H1 (cell line): ENCODE data around the gene CIITA. TPM values are rescaled to one million over a fixed set of nuclear protein-coding genes. Genes with fewer than 3 reads are reported as not detected.

Experiments
- CTCF ChIA-PET: fragments of 300-600 bp; sonication (Branson Sonifier 250); formaldehyde crosslinking; loops from one replicate; lab custom pipeline; 2021; ENCODE audit not compliant: partially characterized antibody; lab: Charles Lee
- POLR2A ChIA-PET: fragments of 300-600 bp; sonication (Branson Sonifier 250); formaldehyde crosslinking; loops from one replicate; lab custom pipeline; 2021; ENCODE audit warnings: inconsistent platforms; ENCODE audit not compliant: partially characterized antibody; lab: Charles Lee
- DNase-seq, 2 experiments: peaks; one replicate each; pipeline versions ENCODE4 v3.0.0 to v3.0.0-alpha.2; 2010 to 2022; ENCODE audit warnings: low spot score in 2 of 2, low read depth in 1 of 2, mixed read lengths in 1 of 2
- FAIRE-seq: peaks from 2 replicates; lab custom pipeline; 2011; peaks lifted over from hg19 to GRCh38; lab: Jason Lieb, UNC
- H2AFZ ChIP-seq: 2 replicates; pipeline ENCODE4 v1.8.1; 2012; ENCODE audit warnings: low read length, inconsistent platforms
- H2AK5ac ChIP-seq: 2 replicates; pipeline ENCODE4 v1.6.1; 2013; ENCODE audit warnings: low read depth, low read length
- H2BK120ac ChIP-seq: replicated peaks from 2 replicates; pipeline ENCODE3; 2013; ENCODE audit warnings: low read depth, low read length, inconsistent platforms
- H2BK12ac ChIP-seq: 2 replicates; pipeline ENCODE4 v1.6.1; 2013; ENCODE audit warnings: low read depth, low read length
- H2BK15ac ChIP-seq: 2 replicates; pipeline ENCODE4 v1.6.1; 2013; ENCODE audit warnings: low read length
- H2BK20ac ChIP-seq: 2 replicates; pipeline ENCODE4 v1.6.1; 2013; ENCODE audit warnings: low read length
- H2BK5ac ChIP-seq: 2 replicates; pipeline ENCODE4 v1.6.1; 2013; ENCODE audit warnings: low read depth, low read length
- H3K14ac ChIP-seq: 2 replicates; pipeline ENCODE4 v1.6.1; 2013; ENCODE audit warnings: inconsistent platforms; ENCODE audit not compliant: insufficient read length
- H3K18ac ChIP-seq: 2 replicates; pipeline ENCODE4 v1.6.1; 2013; ENCODE audit warnings: low read length; ENCODE audit errors: extremely low read depth
- H3K23ac ChIP-seq: 2 replicates; pipeline ENCODE4 v1.6.1; 2013; ENCODE audit warnings: inconsistent platforms; ENCODE audit not compliant: insufficient read length
- H3K23me2 ChIP-seq: 2 replicates; pipeline ENCODE4 v1.6.1; 2013; ENCODE audit warnings: low read depth, low read length
- H3K27ac ChIP-seq: 2 replicates; pipeline ENCODE4 v1.6.1; 2011; ENCODE audit warnings: low read depth, low read length, inconsistent platforms
- H3K27me3 ChIP-seq, 4 experiments: replicated peaks in 1 of 4; 1 replicate in 1 of 4; 2 replicates in 3 of 4; pipeline versions ENCODE4 v1.6.1 to v1.8.1; 2011 to 2013; ENCODE audit warnings: low read length in 3 of 4, mild to moderate bottlenecking in 3 of 4, inconsistent platforms in 2 of 4, mixed read lengths in 2 of 4, moderate library complexity in 1 of 4; ENCODE audit not compliant: control insufficient read depth in 3 of 4, insufficient read depth in 3 of 4; ENCODE audit errors: extremely low read depth in 1 of 4
- H3K36me3 ChIP-seq, 4 experiments: 2 replicates each; pipeline versions ENCODE4 v1.6.1 to v1.8.1; 2011 to 2013; ENCODE audit warnings: mild to moderate bottlenecking in 4 of 4, low read length in 3 of 4, moderate library complexity in 2 of 4, control low read depth in 1 of 4, inconsistent platforms in 1 of 4; ENCODE audit not compliant: insufficient read depth in 4 of 4, control insufficient read depth in 2 of 4
- H3K4ac ChIP-seq: replicated peaks from 2 replicates; pipeline ENCODE3; 2013; ENCODE audit warnings: low read length, low read depth, mixed read lengths, inconsistent platforms; ENCODE audit not compliant: insufficient read length
- H3K4me1 ChIP-seq, 4 experiments: replicated peaks in 1 of 4; 1 replicate in 1 of 4; 2 replicates in 3 of 4; pipeline versions ENCODE4 v1.6.1 to v1.8.1; 2011 to 2013; ENCODE audit warnings: low read length in 3 of 4, inconsistent platforms in 2 of 4, mixed read lengths in 1 of 4; ENCODE audit not compliant: insufficient read depth in 4 of 4, control insufficient read depth in 3 of 4
- H3K4me2 ChIP-seq, 2 experiments: 2 replicates each; pipeline versions ENCODE4 v1.6.1 to v1.8.1; 2011 to 2013; ENCODE audit warnings: low read depth in 2 of 2, low read length in 2 of 2, control low read depth in 1 of 2, inconsistent platforms in 1 of 2, mild to moderate bottlenecking in 1 of 2; ENCODE audit not compliant: insufficient read depth in 1 of 2
- H3K4me3 ChIP-seq, 4 experiments: fragments of 200-600, 300-600 bp in 1 of 4; sonication (generic), shearing (Covaris generic), sonication (Bioruptor Twin) in 1 of 4; 2 replicates each; pipeline versions ENCODE4 v1.5.1 to v1.8.1; 2011 to 2016; ENCODE audit warnings: low read length in 4 of 4, low read depth in 3 of 4, control low read depth in 2 of 4, inconsistent platforms in 2 of 4, mild to moderate bottlenecking in 2 of 4, mixed read lengths in 1 of 4, moderate library complexity in 1 of 4; ENCODE audit not compliant: insufficient read depth in 2 of 4; ENCODE audit errors: extremely low read depth in 1 of 4
- H3K56ac ChIP-seq: replicated peaks from 2 replicates; pipeline ENCODE3; 2013; ENCODE audit warnings: low read depth, mild to moderate bottlenecking, mixed read lengths, low read length, inconsistent platforms; ENCODE audit not compliant: insufficient read length
- H3K79me1 ChIP-seq: 2 replicates; pipeline ENCODE4 v1.6.1; 2013; ENCODE audit warnings: low read depth, low read length, control low read depth
- H3K79me2 ChIP-seq, 2 experiments: 2 replicates each; pipeline versions ENCODE4 v1.6.1 to v1.8.1; 2012 to 2013; ENCODE audit warnings: low read length in 2 of 2, mild to moderate bottlenecking in 2 of 2, inconsistent platforms in 1 of 2; ENCODE audit not compliant: insufficient read depth in 2 of 2, control insufficient read depth in 1 of 2
- H3K9ac ChIP-seq, 4 experiments: replicated peaks in 1 of 4; 1 replicate in 1 of 4; 2 replicates in 3 of 4; pipeline versions ENCODE4 v1.6.1 to v1.8.1; 2011 to 2013; ENCODE audit warnings: low read depth in 3 of 4, low read length in 3 of 4, control low read depth in 2 of 4, mild to moderate bottlenecking in 2 of 4, moderate library complexity in 2 of 4, inconsistent platforms in 1 of 4; ENCODE audit errors: extremely low read depth in 1 of 4
- H3K9me3 ChIP-seq, 2 experiments: 2 replicates each; pipeline versions ENCODE4 v1.6.1 to v1.8.1; 2012 to 2013; ENCODE audit warnings: mild to moderate bottlenecking in 2 of 2, moderate library complexity in 2 of 2, control low read depth in 1 of 2, inconsistent platforms in 1 of 2, low read depth in 1 of 2, low read length in 1 of 2, mixed read lengths in 1 of 2; ENCODE audit not compliant: insufficient read depth in 2 of 2
- H4K20me1 ChIP-seq, 2 experiments: replicated peaks in 1 of 2; 2 replicates each; pipeline versions ENCODE3 to v1.8.1; 2011 to 2013; ENCODE audit warnings: inconsistent platforms in 2 of 2, low read length in 2 of 2, mild to moderate bottlenecking in 1 of 2; ENCODE audit not compliant: insufficient read depth in 2 of 2, control insufficient read depth in 1 of 2
- H4K5ac ChIP-seq: 2 replicates; pipeline ENCODE4 v1.6.1; 2013; ENCODE audit warnings: low read length, low read depth, mixed read lengths, inconsistent platforms; ENCODE audit not compliant: insufficient read length
- H4K8ac ChIP-seq: 2 replicates; pipeline ENCODE4 v1.8.0; 2013; ENCODE audit warnings: mild to moderate bottlenecking, moderate library complexity, low read length, inconsistent platforms; ENCODE audit not compliant: insufficient read depth; ENCODE audit errors: extremely low read depth
- H4K91ac ChIP-seq: replicated peaks from 2 replicates; pipeline ENCODE3; 2013; ENCODE audit warnings: low read length, mixed read lengths, inconsistent platforms; ENCODE audit not compliant: insufficient read length
- KDM1A ChIP-seq: fragments of 200-600, 300-600 bp; sonication (generic); IDR thresholded peaks from 2 replicates; pipeline ENCODE4 v1.7.1; 2016; ENCODE audit warnings: mild to moderate bottlenecking, low read length, borderline replicate concordance
- KDM4A ChIP-seq: IDR thresholded peaks from one replicate; pipeline ENCODE4 v1.7.1; 2012; ENCODE audit warnings: low read depth, mild to moderate bottlenecking, moderate library complexity, low read length, inconsistent platforms; ENCODE audit not compliant: severe bottlenecking
- WGBS, 2 experiments: shearing (Covaris generic) in 1 of 2; methylation state at CpG; one replicate each; pipeline versions ENCODE4 v1.1.6 to v1.1.7; 2013 to 2015; ENCODE audit warnings: low lambda C conversion rate in 2 of 2, mixed read lengths in 2 of 2, inconsistent platforms in 1 of 2, low coverage in 1 of 2, missing lambda C conversion rate in 1 of 2; ENCODE audit not compliant: insufficient replicate concordance in 2 of 2, insufficient coverage in 1 of 2, insufficient read length in 1 of 2; ENCODE audit errors: extremely low coverage in 1 of 2, missing lambda C conversion rate in 1 of 2; 5-methylcytosine and 5-hydroxymethylcytosine counted together
- polyA plus RNA-seq, 7 experiments: library from polyadenylated mRNA; depleted of rRNA in 3 of 7; stranded (reverse) in 5 of 7; unstranded in 2 of 7; fragments of >200 nt in 5 of 7; fragments of 200-250 nt in 2 of 7; gene quantifications; 1 replicate in 5 of 7; 2 replicates in 1 of 7; 4 replicates in 1 of 7; pipeline versions ENCODE4 v1.2.1 to v1.2.3, GENCODE V29; 2011 to 2013; ENCODE audit warnings: missing spikeins in 2 of 7, mixed read lengths in 2 of 7
- total RNA-seq: library from RNA; stranded (reverse); fragmentation: NEBNext Ultra II Directional; extraction: Animal tissue kit (Norgen Biotek cat#: 25700); gene quantifications from 2 replicates; pipeline ENCODE4 v1.2.1, GENCODE V29; 2021
- TF ChIP-seq, protein P1 (sequence below): IDR thresholded peaks from 2 replicates; pipeline ENCODE4 v1.6.1; 2012; ENCODE audit warnings: inconsistent platforms
- TF ChIP-seq, protein P2 (sequence below): IDR thresholded peaks from 2 replicates; pipeline ENCODE4 v1.6.1; 2011; ENCODE audit warnings: low read length, improper control_type of control experiment

Gene CIITA
- total and polyA plus RNA-seq, 2 of the 8 experiments (the other 6 are each of a cell fraction or from before 2014, with no cell fraction given), result 0.07 to 0.17 TPM

GRCh38 chr16:10921536-10922327 is 44.7 kb downstream of the CIITA start:
- H2BK20ac ChIP-seq, result no peak overlapping the region
- H3K23me2 ChIP-seq, result no peaks in the 10 kb centered on the region
- no peaks in the 10 kb centered on the region for H3K79me1 ChIP-seq
- 92% methylated on average over 3 of the region's 10 CpGs; no CpG with 5 or more reads in 1 of the 2 experiments for WGBS, 2 experiments
- no peaks in the 10 kb centered on the region for H3K36me3 ChIP-seq
- TF ChIP-seq, protein P1, sequence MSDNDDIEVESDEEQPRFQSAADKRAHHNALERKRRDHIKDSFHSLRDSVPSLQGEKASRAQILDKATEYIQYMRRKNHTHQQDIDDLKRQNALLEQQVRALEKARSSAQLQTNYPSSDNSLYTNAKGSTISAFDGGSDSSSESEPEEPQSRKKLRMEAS, result no peak
- TF ChIP-seq, protein P2, sequence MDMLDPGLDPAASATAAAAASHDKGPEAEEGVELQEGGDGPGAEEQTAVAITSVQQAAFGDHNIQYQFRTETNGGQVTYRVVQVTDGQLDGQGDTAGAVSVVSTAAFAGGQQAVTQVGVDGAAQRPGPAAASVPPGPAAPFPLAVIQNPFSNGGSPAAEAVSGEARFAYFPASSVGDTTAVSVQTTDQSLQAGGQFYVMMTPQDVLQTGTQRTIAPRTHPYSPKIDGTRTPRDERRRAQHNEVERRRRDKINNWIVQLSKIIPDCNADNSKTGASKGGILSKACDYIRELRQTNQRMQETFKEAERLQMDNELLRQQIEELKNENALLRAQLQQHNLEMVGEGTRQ, result no peak
- no peak for TF ChIP-seq KDM4A
- peak; percentile 52; the same call in 1 of the 2 replicates for TF ChIP-seq KDM1A
- TF ChIP-seq, all 59 proteins: peak for 1
- peaks cover 0 to 8% (median 0%) of the 10 kb centered on the region in 4 experiments; a peak in 2 of 7 replicates for H3K4me1 ChIP-seq
- no peak overlapping the region for H3K14ac ChIP-seq
- no peaks in the 10 kb centered on the region for H3K79me2 ChIP-seq
- H3K56ac ChIP-seq, result no peak overlapping the region
- CTCF ChIA-PET, result interaction anchor here (0.9 to 8.1 kb wide), 8 partner anchors 11 to 176 kb away, joined by 3 to 82 read pairs (median 3); partner anchors contain the start of gene CIITA
- H2BK15ac ChIP-seq, result no peak overlapping the region
- H3K18ac ChIP-seq, result no peak overlapping the region
- H3K4me2 ChIP-seq, result no peak overlapping the region
- DNase-seq (no peak), FAIRE-seq (no peak)
- H3K4me3 ChIP-seq, result no peak overlapping the region
- H2BK5ac ChIP-seq, result no peak overlapping the region
- H4K20me1 ChIP-seq, result peaks cover 0 to 5% of the 10 kb centered on the region in 2 experiments
- no peak overlapping the region for H2AFZ ChIP-seq
- H3K4ac ChIP-seq, result no peak overlapping the region
- POLR2A ChIA-PET, result no interaction called here
- no peak overlapping the region for H2BK120ac ChIP-seq
- no peak overlapping the region for H3K9ac ChIP-seq
- peaks cover 0 to 3% (median 0%) of the 10 kb centered on the region in 4 experiments; a peak in 1 of 7 replicates for H3K27me3 ChIP-seq
- no peak overlapping the region for H4K5ac ChIP-seq
- H3K27ac ChIP-seq, result no peak overlapping the region
- no peaks in the 10 kb centered on the region for H3K9me3 ChIP-seq
- no peak overlapping the region for H4K8ac ChIP-seq
- H3K23ac ChIP-seq, result no peak overlapping the region
- H2BK12ac ChIP-seq, result no peak overlapping the region
- no peak overlapping the region for H2AK5ac ChIP-seq
- no peak overlapping the region for H4K91ac ChIP-seq
